NCI-H1417 (cell line): ENCODE results near the gene CSRNP2.
"Not testable (repeated sequence)": the region's sequence is repeated elsewhere in the genome, so short reads cannot be mapped to it uniquely, and the experiment has no call there.

Source experiments
- DNase-seq, 3 experiments: peaks; one replicate each; lab custom pipeline; 2025; lab: John Stamatoyannopoulos, UW

CSRNP2 gene, protein sequence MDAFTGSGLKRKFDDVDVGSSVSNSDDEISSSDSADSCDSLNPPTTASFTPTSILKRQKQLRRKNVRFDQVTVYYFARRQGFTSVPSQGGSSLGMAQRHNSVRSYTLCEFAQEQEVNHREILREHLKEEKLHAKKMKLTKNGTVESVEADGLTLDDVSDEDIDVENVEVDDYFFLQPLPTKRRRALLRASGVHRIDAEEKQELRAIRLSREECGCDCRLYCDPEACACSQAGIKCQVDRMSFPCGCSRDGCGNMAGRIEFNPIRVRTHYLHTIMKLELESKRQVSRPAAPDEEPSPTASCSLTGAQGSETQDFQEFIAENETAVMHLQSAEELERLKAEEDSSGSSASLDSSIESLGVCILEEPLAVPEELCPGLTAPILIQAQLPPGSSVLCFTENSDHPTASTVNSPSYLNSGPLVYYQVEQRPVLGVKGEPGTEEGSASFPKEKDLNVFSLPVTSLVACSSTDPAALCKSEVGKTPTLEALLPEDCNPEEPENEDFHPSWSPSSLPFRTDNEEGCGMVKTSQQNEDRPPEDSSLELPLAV

GRCh38 chr12:51083126-51083833 is at the start of gene CSRNP2:
TSS of gene CSRNP2 (minus strand) at chr12:51083596. CDS start at chr12:51076561, 7,035 bp downstream.
- peak; percentile 96 to 98 (median 98) for DNase-seq

DNA sequence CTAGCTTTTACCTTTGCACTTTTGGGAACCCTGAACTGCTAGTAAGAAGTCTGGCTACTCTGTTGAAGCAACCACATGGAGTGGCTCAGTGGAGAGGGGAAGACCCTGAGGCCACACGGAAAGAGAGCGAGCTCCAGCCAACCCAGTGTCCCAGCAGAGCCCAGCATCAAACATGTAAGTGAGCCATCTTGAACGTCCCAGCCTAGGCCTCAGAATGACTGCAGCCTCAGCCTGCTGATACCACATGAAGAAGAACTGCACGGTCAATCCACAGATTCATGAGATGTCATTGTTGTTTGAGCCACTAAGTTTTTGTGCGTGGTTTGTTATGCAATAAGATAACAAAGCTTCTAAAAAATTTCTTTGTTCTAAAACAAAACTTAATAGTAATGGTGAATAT is 49.3 kb upstream of the CSRNP2 start:
- DNase-seq = no peak

GRCh38 chr12:51131745-51132521 is 48.5 kb upstream of the CSRNP2 start:
- no peak for DNase-seq

DNA sequence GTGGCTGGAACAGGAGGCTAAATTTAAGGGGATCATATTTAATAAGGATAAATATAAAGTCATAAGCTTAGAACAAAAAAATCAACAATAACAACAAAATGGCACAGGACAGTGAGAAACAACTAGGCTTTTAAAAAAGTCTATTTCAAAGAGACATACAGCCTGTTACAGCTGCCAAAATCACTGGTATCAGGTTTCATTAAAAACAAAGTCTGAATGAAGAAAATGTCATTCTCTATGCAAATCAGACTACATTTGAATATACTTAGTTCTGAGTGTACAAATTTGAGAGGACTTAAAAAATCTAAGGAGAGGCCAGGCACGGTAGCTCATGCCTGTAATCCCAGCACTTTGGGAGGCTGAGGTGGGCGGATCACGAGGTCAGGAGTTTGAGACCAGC is 45.5 kb upstream of the CSRNP2 start:
- no peak for DNase-seq

DNA sequence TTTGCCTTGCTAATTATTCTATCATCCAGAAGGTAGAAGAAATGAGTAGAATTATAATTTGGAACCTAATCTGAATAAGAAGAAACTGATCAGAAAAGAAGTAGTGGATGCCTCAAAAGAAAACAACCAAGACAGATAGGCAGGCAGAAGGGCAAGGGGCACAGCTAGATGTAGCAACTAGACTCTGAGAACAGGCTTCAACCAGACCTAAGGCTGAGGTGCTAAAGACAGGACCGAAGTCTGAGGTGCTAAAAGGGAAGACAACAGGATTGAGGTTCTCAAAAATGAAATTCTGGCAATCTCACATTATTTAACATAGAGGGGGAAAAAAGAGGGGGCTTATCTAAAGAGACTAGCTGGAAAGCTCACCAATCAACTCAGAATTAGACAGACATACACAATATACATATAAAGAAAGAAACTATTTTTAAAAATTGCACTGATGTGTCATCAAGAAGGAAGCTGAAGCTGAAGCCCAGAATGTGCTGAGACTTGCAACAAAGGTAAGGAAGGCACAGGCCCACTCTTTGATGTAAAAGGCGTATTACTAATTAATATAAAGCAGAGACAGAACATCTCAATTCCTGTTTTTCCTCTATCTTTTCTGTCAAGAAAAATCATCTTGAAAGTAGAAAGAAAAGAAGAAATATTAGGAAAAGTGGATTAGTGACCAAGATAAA is 43.8 kb upstream of the CSRNP2 start:
- DNase-seq = no peak

- DNase-seq = no peak
These were observed 42.9 kb upstream of the CSRNP2 start for GRCh38 chr12:51126297-51126696.

- no peak for DNase-seq
These were observed 41.1 kb upstream of the CSRNP2 start for GRCh38 chr12:51124504-51124903.

DNA sequence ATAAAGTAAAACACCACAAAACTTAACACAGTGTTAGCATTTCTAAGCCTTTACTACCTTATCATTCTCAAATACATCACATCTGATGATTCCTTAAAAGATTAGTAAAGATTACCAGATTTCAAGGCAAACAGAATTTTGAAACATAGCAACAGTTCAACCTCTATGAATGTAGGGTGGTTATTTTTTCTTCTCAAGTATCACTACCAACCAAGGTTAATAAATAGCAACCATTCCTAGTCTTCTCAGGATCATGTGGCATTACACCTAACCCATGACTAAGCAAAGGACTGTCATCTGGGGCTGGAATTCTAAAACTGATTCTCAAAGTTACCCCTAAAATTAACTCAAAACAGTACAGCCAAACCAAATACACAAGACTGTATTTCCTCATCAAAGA is 39.4 kb upstream of the CSRNP2 start:
- DNase-seq = no peak

- no peak for DNase-seq
These were observed 35.3 kb upstream of the CSRNP2 start for GRCh38 chr12:51118706-51119105.

GRCh38 chr12:51115533-51115932 is 32.1 kb upstream of the CSRNP2 start:
- DNase-seq = no peak

GRCh38 chr12:51108136-51108535 is 24.7 kb upstream of the CSRNP2 start:
- DNase-seq = no peak

GRCh38 chr12:51103977-51104376 is 20.6 kb upstream of the CSRNP2 start:
- no peak for DNase-seq

DNA sequence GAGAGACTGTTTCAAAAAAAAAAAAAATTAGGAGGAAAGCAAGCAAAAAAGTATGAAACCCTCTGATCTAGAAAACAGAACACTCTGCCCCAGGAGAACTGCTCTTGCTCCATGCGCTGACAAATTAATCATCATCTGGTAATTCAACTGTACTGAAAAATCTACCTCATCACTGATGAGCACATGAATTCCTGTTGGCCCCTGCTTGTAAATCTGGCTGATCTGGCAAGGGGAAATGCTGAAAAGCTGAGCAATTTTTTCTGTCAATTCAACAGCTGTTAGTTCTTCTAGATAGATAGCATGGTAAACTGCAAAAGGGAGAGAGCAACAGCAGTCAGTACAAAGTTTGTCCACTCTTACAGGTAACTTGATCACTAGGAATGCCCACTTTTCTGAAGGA is 15.2 kb upstream of the CSRNP2 start:
- no peak for DNase-seq

GRCh38 chr12:51090705-51091229 is 7.4 kb upstream of the CSRNP2 start:
- DNase-seq = no peak

- no peak for DNase-seq
These were observed 4.4 kb upstream of the CSRNP2 start for GRCh38 chr12:51087818-51088217.

DNA sequence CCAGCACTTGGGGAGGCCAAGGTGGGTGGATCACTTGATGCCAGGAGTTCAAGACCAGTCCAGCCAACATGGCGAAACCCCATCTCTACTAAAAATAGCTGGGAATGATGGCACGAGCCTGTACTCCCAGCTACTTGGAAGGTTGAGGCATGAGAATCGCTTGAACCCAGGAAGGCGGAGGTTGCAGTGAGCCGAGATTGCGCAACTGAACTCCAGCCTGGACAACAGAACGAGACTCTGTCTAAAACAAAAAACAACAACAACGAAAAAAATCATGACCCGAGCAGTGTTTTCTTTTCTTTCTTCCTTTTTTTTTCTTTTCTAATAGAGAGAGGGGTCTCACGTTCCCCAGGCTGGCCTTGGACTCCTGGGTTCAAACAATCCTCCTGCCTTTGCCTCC is 3.5 kb upstream of the CSRNP2 start:
- no peak for DNase-seq

DNA sequence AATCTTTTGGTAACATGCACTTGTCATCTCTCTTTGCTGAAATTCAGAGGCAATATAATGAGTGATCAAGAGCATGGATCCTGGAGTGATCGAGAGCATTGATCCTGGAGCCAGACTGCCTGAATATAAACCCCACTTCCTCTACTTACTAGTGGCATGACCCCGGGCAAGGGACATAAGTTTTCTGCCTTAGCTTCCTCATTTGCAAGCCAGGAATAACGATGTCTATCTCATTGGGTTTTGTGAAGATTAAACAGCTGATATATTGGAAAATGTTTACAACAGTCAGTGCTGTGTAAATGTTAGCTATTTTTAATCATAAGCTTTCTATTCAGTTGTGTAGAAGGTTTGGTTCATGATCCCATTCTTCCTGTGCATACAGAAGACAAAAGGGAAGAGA is 2.4 kb upstream of the CSRNP2 start:
- DNase-seq = no peak

GRCh38 chr12:51082561-51083125 is 753 bp downstream of the CSRNP2 start:
- DNase-seq = peak in 2 of 3 experiments; percentile 48 to 84

- no peak for DNase-seq
These were observed 2.0 kb downstream of the CSRNP2 start for GRCh38 chr12:51081421-51081820.

- no peak for DNase-seq
These were observed 3.3 kb downstream of the CSRNP2 start for GRCh38 chr12:51080136-51080535.

DNA sequence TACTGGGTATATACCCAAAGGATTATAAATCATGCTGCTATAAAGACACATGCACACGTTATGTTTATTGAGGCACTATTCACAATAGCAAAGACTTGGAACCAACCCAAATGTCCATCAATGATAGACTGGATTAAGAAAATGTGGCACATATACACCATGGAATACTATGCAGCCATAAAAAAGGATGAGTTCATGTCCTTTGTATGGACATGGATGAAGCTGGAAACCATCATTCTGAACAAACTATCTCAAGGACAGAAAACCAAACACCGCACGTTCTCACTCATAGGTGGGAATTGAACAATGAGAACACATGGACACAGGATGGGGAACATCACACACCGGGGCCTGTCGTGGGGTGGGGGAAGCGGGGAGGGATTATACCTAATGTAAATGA is 4.5 kb downstream of the CSRNP2 start:
- DNase-seq = not testable (repeated sequence)
